Inferior parietal cortex (tissue), 1 donor: ENCODE measurements around the gene UCP2.
"Not testable (repeated sequence)": the region's sequence is repeated elsewhere in the genome, so short reads cannot be mapped to it uniquely, and the experiment has no call there.

ENCODE experiments used
- DNase-seq: peaks from one replicate; pipeline ENCODE4 v3.0.0-alpha.2; 2016; ENCODE audit errors: extremely low spot score

UCP2 gene

GRCh38 chr11:73942010-73942409, 40.6 kb downstream of the UCP2 start:
- DNase-seq = no peak

- no peak for DNase-seq
These were observed 41.7 kb downstream of the UCP2 start for GRCh38 chr11:73940801-73941570.

DNA sequence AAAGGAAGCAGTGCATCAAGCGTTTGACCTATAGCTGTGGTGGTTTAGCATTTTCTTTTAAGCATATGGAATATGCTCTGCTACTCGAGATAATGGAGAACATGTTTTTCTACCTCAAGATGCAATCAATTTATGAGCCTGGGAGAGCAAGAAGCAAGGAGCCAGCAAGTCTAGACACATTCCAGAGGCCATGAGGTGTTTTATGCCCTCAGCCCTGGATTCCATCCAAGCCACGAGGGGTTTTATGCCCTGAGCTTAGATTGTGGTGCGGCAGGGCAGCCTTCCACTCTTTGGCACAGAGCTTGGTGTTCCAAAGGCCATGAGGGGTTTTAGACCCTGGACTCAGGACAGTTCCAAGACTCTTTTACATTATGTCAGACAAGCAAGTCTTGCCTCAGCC, 43.5 kb downstream of the UCP2 start:
- DNase-seq = no peak

DNA sequence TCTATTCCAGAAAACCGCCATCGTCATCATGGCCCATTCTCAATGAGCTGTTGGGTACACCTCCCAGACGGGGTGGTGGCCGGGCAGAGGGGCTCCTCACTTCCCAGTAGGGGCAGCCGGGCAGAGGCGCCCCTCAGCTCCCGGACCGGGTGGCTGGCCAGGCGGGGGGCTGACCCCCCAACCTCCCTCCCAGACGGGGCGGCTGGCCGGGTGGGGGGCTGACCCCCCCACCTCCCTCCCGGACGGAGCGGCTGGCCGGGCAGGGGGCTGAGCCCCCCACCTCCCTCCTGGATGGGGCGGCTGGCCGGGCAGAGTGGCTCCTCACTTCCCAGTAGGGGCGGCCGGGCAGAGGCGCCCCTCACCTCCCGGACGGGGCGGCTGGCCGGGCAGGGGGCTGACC, 46.6 kb downstream of the UCP2 start:
- DNase-seq = not testable (repeated sequence)

DNA sequence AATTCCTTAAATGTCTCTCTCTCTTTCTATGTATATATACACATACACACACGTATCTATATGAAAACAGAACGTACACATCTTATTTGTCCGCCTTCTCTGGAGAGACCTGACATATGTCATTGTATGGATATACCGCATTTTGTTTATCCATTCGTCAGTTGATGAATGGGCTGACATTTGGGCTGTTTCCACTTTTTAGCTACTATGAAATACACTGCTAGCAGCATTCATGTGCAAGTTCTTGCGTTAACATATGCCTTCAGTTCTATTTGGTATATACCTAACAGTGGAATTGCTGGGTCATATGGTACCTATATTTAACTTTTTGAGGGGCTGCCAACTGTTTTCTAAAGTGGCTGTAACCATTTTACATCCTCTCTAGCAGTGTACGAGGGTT, 49.9 kb downstream of the UCP2 start:
- no peak for DNase-seq

DNA sequence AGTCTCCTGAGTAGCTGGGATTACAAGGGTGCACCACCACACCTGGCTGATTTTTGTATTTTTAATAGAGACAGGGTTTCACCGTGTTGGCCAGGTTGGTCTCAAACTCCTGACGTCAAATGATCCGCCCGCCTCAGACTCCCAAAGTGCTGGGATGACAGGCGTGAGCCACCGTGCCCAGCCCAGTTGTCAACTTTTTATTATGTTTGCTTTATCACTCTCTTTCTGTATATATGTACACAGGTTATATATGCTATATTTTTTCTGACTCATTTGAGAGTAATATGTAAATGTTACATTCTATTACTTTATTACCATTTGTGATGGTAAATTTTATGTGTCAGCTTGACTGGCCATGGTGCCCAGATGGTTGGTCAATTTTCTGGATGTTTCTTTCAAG, 50.7 kb downstream of the UCP2 start:
- no peak for DNase-seq

GRCh38 chr11:73931039-73931645, 51.5 kb downstream of the UCP2 start:
- DNase-seq = peak; percentile 71

DNA sequence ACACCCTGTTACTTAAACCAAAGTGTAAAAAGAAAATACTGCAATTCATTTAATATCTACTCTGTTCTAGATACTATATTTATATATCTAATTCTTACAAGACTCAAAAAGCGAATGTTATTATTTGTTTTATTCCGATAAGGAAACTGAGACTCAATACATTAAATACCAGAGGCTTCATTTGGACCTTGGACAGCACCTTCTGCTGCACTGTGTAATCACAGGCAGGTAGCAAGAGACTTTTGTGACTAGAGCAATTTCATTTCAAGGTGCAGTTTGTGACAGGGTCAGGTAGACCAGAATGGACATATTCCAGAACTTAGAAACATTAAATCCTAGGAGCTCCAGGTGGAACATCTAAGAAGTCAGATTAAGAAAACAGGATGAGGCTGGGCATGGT, 53.3 kb downstream of the UCP2 start:
- DNase-seq = no peak
